Stimulated activated CD4-positive, alpha-beta T cell treated with anti-CD3 and anti-CD28 coated beads, Interleukin-1b, Interleukin-23, amount 100 ng/mL, for 48 hours (primary cell): ENCODE measurements around the gene LMX1A.

ENCODE experiments used
- DNase-seq: peaks from one replicate; pipeline ENCODE4 v3.0.0-alpha.2; 2020

The LMX1A gene

DNA sequence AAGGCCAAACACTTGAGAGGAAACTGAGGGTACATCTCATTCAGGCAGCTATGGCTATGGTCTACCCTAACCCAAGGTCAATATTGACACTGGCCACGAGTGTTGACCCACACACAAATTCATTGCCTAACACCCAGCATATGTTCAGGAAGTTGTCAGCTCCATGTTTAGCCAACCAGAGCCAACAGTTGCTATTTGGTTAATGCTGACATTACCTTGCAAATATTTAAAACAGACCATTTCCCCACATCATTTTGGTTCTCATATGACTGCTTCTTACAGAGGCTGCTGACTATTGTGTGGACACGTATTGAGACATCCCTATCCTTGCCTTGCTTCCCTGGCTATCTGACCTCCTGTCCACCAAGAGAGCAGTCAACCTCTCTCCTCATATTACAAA, 97.3 kb downstream of the LMX1A start:
- no peak for DNase-seq

GRCh38 chr1:165257969-165258459, 98.5 kb downstream of the LMX1A start:
- DNase-seq, result peak; percentile 43

DNA sequence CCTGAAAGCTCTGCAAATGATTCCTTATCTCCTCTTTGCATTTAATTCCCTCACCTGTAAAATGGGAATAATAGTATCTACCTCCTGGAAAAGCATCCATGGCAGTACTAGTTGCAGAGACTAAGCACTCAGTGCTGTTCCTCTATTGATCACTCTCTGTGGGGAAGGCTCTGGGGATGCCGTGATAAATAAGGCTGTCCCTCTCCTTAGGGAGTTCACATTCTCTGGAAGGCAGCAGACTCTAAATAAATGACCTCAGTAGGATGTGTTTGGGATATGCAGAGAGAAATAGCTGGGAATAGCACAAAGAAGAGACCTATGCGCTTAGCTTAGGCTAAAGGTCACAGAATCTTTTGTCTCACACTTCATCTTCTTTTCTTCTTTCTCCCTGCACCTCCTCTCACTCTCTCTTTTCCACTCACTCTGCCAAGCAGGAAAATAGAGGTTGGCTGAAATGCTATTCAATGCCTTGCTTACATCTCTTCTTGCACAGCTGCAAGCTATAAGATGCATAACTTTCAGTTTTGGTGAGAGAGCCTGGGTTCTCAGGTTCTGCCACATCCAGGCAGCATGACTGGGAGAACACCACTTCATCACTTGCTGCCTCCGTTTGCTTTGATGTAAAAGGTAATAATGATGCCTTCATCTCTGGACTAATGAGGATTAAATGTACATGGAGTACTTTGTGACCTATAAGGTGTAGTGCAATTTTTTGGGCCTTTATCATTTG, 101.5 kb downstream of the LMX1A start:
- DNase-seq, result no peak

DNA sequence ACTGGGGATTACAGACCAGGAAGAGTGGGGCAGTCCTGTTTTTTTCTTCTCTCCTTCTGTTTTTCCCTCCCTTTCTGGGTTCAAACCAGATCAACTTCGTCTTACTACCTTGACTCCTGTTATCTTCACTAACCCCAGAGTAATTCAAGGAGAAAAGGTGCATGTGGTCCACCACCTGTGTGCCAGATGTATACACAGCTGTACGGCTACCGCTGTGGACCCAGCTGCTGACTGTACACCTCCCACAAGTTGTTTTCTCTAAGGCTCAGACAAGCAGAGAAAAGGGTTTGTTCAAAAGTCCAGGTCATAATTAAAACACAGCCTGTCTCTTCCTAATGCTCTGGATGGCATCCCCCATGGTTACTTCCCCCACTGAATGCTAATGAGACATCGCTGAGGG, 102.1 kb downstream of the LMX1A start:
- DNase-seq, result no peak

- no peak for DNase-seq
Measured at GRCh38 chr1:165253818-165254254, 102.7 kb downstream of the LMX1A start.

GRCh38 chr1:165248969-165249571, 107.4 kb downstream of the LMX1A start:
- no peak for DNase-seq

DNA sequence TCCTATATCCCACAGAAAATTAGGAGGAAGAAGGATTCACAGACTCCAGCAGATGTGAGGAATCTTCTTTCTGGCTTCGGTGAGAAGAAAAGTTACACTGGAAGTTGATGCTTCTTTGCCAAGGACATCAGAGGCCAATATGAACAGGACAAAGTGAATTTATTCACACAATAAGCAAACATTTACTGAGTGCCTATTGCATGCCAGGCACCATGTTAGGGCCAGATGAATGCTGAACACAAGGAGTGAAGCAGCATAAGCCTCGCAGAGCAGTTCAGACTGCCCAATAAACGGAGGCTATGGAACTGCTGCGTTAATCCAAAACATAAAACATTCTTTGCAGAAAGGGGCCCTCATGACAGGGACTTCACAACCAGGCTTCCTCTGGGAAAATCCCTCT, 114.6 kb downstream of the LMX1A start:
- DNase-seq, result no peak

DNA sequence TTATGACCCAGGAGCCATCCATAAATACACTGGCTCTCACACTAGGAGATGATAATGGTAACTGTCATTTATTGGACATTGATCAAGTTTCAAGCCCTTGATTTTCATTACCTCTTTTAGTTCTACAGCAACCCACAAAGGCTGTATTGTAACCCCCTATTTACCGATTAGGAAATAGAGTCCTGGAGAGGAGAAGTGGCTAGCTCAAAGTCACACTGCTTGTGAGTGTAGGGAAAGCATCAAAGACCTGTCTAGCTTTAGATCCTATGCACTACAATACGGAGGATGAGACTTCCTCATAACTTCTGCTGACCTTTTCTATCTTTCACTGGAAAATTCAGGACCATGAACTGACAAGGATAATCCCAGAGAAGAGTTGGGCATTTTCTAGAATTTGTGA, 115.2 kb downstream of the LMX1A start:
- DNase-seq, result no peak

DNA sequence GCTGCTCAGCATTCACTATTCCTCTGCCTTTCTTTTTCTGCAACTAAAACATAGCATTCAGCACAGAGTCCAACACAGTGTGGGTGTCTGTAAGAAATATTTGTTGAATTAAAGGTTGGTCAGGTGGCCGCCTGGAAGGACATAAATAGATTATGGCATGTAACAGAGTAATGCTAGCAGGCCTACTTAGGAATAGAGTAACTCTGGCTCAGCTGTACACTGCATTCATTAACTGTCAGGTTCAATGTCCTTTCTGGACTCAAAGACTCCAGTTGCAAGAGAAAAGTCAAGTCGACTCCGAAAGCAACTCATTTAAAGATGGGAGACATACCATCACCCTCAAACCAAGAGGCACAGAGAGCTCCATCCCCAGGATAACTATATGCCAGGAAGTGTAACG, 116.0 kb downstream of the LMX1A start:
- DNase-seq, result no peak

GRCh38 chr1:165239873-165240272, 116.6 kb downstream of the LMX1A start:
- no peak for DNase-seq

- DNase-seq, result no peak
Measured at GRCh38 chr1:165235777-165236291, 120.7 kb downstream of the LMX1A start.

GRCh38 chr1:165235155-165235776, 121.2 kb downstream of the LMX1A start:
- DNase-seq, result no peak

- no peak for DNase-seq
Measured at GRCh38 chr1:165234149-165234548, 122.4 kb downstream of the LMX1A start.

- DNase-seq, result no peak
Measured at GRCh38 chr1:165228676-165229075, 127.8 kb downstream of the LMX1A start.

- no peak for DNase-seq
Measured at GRCh38 chr1:165228111-165228655, 128.3 kb downstream of the LMX1A start.

- no peak for DNase-seq
Measured at GRCh38 chr1:165226326-165226725, 130.2 kb downstream of the LMX1A start.

DNA sequence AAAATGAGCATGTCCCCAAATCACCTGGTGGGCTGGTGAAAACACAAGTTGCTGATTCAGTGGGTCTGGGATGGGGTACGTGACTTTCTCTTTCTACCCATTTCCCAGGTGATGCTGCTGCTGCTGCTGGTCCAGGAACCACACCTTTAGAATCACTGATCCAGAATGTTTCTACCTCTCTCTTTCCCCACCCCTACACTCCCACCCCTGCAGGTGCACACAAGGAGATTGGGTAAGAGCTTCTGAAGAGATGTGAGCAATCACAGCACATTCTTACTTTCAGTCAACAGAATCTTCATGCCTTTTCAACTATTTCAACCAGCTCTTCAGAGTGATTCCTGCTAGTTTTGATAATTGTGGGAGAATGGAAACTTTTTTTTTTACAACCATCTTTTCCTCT, 130.9 kb downstream of the LMX1A start:
- no peak for DNase-seq

DNA sequence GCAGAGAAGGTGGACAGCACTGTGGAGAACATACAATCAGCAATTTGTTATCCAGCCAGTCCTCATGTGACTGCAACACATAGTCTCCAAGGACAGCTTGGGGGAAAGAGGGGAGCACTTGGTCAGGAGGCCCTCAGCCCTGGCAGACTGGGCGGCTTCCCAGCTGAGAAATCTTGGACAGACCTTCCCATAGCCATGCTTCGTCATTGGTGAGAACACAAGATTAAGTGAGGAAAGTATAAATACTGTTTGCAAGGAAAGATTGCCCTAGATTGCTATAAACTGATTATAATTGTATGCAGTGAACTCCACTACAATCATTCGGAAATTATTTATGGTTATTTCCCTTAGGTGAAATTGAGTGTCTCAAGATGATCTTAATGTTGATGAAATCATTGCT, 131.5 kb downstream of the LMX1A start:
- DNase-seq, result no peak

DNA sequence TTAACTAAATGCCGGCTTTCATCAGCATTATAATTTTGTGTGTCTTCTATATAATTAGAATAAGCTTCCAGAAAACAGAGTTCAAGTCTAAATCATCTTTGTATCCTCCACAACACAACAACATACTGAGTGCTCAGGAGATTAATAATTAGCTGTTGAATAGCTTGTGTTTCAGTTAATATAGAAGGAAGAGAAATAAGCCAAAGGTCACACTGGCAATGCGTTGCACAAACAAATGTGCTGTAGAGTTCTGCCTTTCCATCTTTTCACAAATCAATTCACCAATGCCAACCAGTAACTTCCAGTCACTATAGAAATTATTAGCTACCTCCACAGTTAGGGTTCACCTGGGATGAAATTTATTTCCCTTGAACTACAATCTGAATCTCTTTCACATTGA, 132.0 kb downstream of the LMX1A start:
- no peak for DNase-seq

DNA sequence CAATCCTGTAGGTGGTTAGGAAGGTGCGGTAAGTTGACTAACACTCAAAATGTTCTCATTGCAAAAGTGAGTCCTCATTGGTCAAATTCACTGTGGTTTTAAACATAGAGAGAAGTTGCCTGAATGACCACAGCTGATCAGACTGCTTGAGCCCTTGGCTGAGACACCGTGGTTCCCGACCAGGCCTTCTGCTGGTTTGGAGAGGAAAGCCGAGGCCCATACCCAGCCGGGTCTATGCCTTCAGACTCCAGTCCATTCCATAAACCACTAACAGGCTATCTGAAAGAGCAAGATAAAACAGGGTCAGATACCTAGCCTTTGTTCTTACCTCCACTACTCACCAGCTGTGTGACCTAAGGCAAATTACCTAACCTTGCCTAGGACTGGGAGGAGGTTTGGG, 133.9 kb downstream of the LMX1A start:
- no peak for DNase-seq

GRCh38 chr1:165218731-165219130, 137.8 kb downstream of the LMX1A start:
- DNase-seq, result no peak

DNA sequence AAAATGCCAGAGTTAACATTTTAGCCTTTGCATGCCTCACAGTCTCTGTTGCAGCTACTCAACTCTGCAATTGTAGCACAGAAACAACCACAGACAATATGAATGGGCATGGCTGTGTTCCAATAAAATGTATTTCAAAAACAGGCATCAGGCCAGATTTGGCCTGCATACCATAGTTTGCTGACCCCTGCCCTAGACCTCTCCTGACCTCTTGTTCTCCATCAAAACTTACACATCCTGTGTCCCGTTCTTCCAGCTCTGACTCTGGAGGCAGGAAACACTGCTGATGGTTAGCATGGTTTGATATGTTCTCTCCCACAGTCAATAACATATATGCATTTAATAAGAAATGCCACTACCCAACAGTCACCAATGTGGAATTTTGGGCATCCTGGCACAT, 138.6 kb downstream of the LMX1A start:
- DNase-seq, result no peak

- no peak for DNase-seq
Measured at GRCh38 chr1:165216254-165216653, 140.3 kb downstream of the LMX1A start.

DNA sequence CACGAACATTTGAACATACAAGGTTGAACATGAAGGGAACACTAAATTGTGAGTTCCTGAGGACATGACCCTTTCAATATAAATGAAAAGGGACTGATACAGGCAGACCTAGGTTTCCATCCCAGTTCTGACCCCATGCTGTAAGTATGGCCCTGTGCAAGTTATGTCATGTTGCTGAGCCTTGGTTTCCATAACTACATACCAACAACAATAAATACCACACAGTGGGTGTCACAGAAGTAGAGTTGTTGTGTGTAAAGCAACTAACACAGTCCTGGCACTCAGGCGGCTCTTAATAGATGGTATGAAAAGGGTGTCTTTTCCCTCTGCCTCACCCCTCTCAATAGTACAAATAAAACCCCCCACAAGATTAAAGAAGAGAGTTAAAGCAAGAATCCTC, 140.8 kb downstream of the LMX1A start:
- no peak for DNase-seq
